Gastrocnemius medialis (tissue), 4 donors: ENCODE results near the gene LTBP4. TPM values are rescaled to one million over a fixed set of nuclear protein-coding genes. Genes with fewer than 3 reads are reported as not detected.

Experiments
- ATAC-seq, 2 donors: fragments of 150-250 bp; one replicate each; pipeline ENCODE4 v1.9.1; 2016
- DNase-seq, 2 donors: peaks; one replicate each; pipeline ENCODE4 v3.0.0-alpha.2; 2019
- H3K27ac ChIP-seq, 4 donors: fragments of 200-600 bp; sonication (generic); 1 replicate in 1 of 4; 2 replicates in 3 of 4; pipeline ENCODE4 v1.5.1; 2016 to 2018; ENCODE audit warnings: mild to moderate bottlenecking in 2 of 4, moderate library complexity in 1 of 4
- H3K27me3 ChIP-seq, 3 donors: fragments of 200-600 bp; sonication (generic) in 2 of 3; 1 replicate in 1 of 3; 2 replicates in 2 of 3; pipeline versions ENCODE4 v1.5.1 to v1.6.0; 2016 to 2019; ENCODE audit warnings: mild to moderate bottlenecking in 1 of 3, moderate library complexity in 1 of 3
- H3K36me3 ChIP-seq, 2 donors: fragments of 200-600 bp; sonication (generic) in 1 of 2; one replicate each; pipeline ENCODE4 v1.5.1; 2017 to 2018
- H3K4me1 ChIP-seq, 2 donors: fragments of 200-600 bp; sonication (generic) in 1 of 2; one replicate each; pipeline ENCODE4 v1.5.1; 2016 to 2017; ENCODE audit warnings: mild to moderate bottlenecking in 2 of 2
- H3K4me3 ChIP-seq, 4 donors: fragments of 200-600 bp; sonication (generic) in 3 of 4; 1 replicate in 1 of 4; 2 replicates in 3 of 4; pipeline ENCODE4 v1.5.1; 2016 to 2019; ENCODE audit warnings: mild to moderate bottlenecking in 2 of 4
- H3K9me3 ChIP-seq, 3 donors: fragments of 200-600 bp; sonication (generic) in 2 of 3; 1 replicate in 1 of 3; 2 replicates in 2 of 3; pipeline ENCODE4 v1.5.1; 2016 to 2019
- POLR2A ChIP-seq, 2 donors: fragments of 450-650 bp; IDR thresholded peaks; one replicate each; pipeline ENCODE4 v1.6.1; 2017; ENCODE audit warnings: antibody characterized with exemption in 2 of 2, mild to moderate bottlenecking in 2 of 2, moderate library complexity in 2 of 2
- in situ Hi-C, 4 donors: fragments of 200-750 bp; cut with MboI; loops; one replicate each; pipeline versions ENCODE4 v1.15.0 to v1.8.0; 2017; ENCODE audit warnings: low sequenced_read_pairs in 4 of 4
- intact Hi-C: fragments of 100-400 bp; cut with DNase I; formaldehyde crosslinking; loops from one replicate; pipeline ENCODE4 v1.15.1; 2023; ENCODE audit warnings: low total_unique reads
- total RNA-seq, 4 donors: library from RNA; depleted of rRNA; stranded (reverse); fragments of >200 nt; gene quantifications; one replicate each; pipeline versions ENCODE4 v1.1.0 to v1.2.3, GENCODE V29; 2016
- TF ChIP-seq, protein P1 (sequence below), 5 experiments: fragments of 450-650 bp in 3 of 5; fragments of 200-600 bp in 2 of 5; sonication (generic) in 2 of 5; IDR thresholded peaks in 4 of 5; conservative IDR thresholded peaks in 1 of 5; 1 replicate in 4 of 5; 2 replicates in 1 of 5; pipeline ENCODE4 v1.5.1; 2016 to 2019; ENCODE audit warnings: antibody characterized with exemption in 5 of 5, mild to moderate bottlenecking in 3 of 5, moderate library complexity in 3 of 5

The LTBP4 gene
- total RNA-seq, 4 donors from 2014 or later = 34.4 to 46.7 (median 40.5) TPM

DNA sequence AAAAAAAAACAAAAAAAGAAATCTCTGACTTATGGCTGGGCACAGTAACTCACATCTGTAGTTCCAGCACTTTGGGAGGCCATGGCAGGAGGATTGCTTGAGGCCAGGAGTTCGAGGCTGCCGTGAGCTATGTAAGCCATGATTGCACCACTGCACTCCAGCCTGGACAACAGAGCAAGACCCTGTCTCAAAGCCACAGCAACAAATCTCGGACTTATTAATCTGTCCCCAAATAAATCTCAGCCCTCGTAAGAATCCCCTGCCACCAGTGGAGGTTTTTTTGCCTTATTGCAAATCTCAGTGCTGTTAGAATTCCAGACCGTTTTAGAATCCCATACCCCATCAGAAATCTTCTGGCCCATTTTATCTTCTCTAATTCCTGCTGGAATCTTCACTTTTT, 19.6 kb upstream of the LTBP4 start:
- H3K9me3 ChIP-seq = no peaks in the 10 kb centered on the region
- intact Hi-C loops = no loop called here
- no peak for DNase-seq
- no peak overlapping the region for H3K4me3 ChIP-seq
- TF ChIP-seq POLR2A (IDR thresholded peaks at IDR 0.05) = no peak
- TF ChIP-seq, protein P1, sequence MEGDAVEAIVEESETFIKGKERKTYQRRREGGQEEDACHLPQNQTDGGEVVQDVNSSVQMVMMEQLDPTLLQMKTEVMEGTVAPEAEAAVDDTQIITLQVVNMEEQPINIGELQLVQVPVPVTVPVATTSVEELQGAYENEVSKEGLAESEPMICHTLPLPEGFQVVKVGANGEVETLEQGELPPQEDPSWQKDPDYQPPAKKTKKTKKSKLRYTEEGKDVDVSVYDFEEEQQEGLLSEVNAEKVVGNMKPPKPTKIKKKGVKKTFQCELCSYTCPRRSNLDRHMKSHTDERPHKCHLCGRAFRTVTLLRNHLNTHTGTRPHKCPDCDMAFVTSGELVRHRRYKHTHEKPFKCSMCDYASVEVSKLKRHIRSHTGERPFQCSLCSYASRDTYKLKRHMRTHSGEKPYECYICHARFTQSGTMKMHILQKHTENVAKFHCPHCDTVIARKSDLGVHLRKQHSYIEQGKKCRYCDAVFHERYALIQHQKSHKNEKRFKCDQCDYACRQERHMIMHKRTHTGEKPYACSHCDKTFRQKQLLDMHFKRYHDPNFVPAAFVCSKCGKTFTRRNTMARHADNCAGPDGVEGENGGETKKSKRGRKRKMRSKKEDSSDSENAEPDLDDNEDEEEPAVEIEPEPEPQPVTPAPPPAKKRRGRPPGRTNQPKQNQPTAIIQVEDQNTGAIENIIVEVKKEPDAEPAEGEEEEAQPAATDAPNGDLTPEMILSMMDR (IDR thresholded peaks at IDR 0.05 in 4 of 5, conservative IDR thresholded peaks at IDR 0.05 in 1 of 5) = no peak
- peaks cover 0 to 10% of the 10 kb centered on the region in 2 donors for H3K4me1 ChIP-seq
- in situ Hi-C loops = no loop called here
- H3K27me3 ChIP-seq = no peaks in the 10 kb centered on the region
- H3K27ac ChIP-seq = no peak overlapping the region
- peaks cover 0 to 17% of the 10 kb centered on the region in 2 donors for H3K36me3 ChIP-seq
- no peak for ATAC-seq

DNA sequence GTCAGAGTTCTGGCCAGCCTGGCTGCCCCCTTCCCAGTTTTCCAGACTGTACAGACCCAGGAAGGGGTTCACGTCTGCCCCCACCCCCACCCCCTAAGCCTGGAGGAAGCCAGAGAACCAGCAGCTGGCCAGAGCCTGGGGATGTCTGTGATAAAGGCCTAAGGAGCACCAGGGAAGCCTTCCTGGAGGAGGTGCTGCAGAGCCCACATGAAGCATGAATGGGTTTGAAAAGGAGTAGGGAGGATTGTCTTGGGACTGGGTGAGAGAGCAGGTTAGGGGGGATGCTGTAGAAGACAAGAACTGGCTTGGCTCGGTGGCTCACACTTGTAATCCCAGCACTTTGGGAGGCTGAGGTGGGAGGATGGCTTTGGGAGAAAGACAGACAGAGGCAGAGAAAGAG, 18.7 kb upstream of the LTBP4 start:
- peaks cover 0 to 17% of the 10 kb centered on the region in 2 donors for H3K36me3 ChIP-seq
- in situ Hi-C loops (no loop called here), intact Hi-C loops (no loop called here)
- no peak overlapping the region for H3K27ac ChIP-seq
- ATAC-seq (no peak), DNase-seq (no peak)
- H3K4me1 ChIP-seq = peaks cover 0 to 8% of the 10 kb centered on the region in 2 donors
- no peaks in the 10 kb centered on the region for H3K27me3 ChIP-seq
- no peak overlapping the region for H3K4me3 ChIP-seq
- no peaks in the 10 kb centered on the region for H3K9me3 ChIP-seq
- no peak for TF ChIP-seq POLR2A (IDR thresholded peaks at IDR 0.05)
- TF ChIP-seq, protein P1 (IDR thresholded peaks at IDR 0.05 in 4 of 5, conservative IDR thresholded peaks at IDR 0.05 in 1 of 5) = no peak

DNA sequence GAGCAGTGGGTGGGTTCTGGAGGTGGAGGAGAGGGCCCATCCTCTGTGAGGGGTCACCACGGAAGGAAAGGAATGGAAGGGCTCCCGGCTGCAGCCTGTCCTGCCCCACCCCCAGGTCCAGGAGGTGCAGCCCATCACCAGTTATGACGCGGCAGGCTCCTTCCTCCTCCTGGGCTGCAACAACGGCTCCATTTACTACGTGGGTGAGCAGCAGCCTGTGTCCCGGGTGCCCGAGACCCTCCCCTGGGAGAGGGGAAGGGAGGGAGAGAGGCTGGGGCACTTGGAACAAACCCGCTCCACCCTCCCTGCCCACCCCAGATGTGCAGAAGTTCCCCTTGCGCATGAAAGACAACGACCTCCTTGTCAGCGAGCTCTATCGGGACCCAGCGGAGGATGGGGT, 17.9 kb upstream of the LTBP4 start:
- ATAC-seq (no peak), DNase-seq (no peak)
- H3K4me1 ChIP-seq = peaks cover 0 to 3% of the 10 kb centered on the region in 2 donors
- H3K27me3 ChIP-seq = no peaks in the 10 kb centered on the region
- H3K4me3 ChIP-seq = no peak overlapping the region
- no peaks in the 10 kb centered on the region for H3K9me3 ChIP-seq
- in situ Hi-C loops = no loop called here
- H3K36me3 ChIP-seq = peaks cover 0 to 17% of the 10 kb centered on the region in 2 donors
- TF ChIP-seq POLR2A (IDR thresholded peaks at IDR 0.05) = no peak
- TF ChIP-seq, protein P1 (IDR thresholded peaks at IDR 0.05 in 4 of 5, conservative IDR thresholded peaks at IDR 0.05 in 1 of 5) = no peak
- H3K27ac ChIP-seq = no peak overlapping the region
- intact Hi-C loops = no loop called here

DNA sequence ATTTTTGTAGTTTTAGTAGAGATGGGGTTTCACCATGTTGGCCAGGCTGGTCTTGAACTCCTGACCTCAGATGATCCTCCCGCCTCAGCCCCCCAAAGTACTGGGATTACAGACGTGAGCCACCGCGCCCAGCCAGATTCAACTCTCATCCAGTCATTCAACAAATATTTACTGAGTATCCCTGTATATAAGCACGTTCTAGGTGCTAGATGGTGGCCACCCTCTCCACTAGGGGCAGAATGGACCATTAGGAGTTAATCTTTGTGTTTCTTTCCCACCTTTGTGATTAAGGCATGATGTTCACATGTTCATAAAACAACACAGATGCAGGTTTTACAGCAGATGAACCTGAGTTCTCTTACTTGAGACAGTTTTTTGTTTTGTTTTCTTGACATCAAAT, 17.2 kb upstream of the LTBP4 start:
- Histone ChIP-seq H3K27me3 (no peaks in the 10 kb centered on the region), H3K9me3 (no peaks in the 10 kb centered on the region), H3K4me1 (no peaks in the 10 kb centered on the region), H3K4me3 (no peak overlapping the region), H3K36me3 (peaks cover 0 to 17% of the 10 kb centered on the region in 2 donors), H3K27ac (no peak overlapping the region)
- intact Hi-C loops (no loop called here), in situ Hi-C loops (no loop called here)
- no peak for TF ChIP-seq POLR2A (IDR thresholded peaks at IDR 0.05)
- TF ChIP-seq, protein P1 (IDR thresholded peaks at IDR 0.05 in 4 of 5, conservative IDR thresholded peaks at IDR 0.05 in 1 of 5) = no peak
- ATAC-seq = no peak
- DNase-seq = no peak
